IMR-90 (cell line): ENCODE results near the gene FOXL1. TPM values are rescaled to one million over a fixed set of nuclear protein-coding genes. Genes with fewer than 3 reads are reported as not detected.

ENCODE experiments used
- ATAC-seq: fragments of 200-7000 bp; cut with Tn5 transposase; 2 replicates; pipeline ENCODE4 v1.9.1; 2020; ENCODE audit warnings: low read depth, mild to moderate bottlenecking, moderate library complexity
- BruUV-seq: library from RNA; stranded (reverse); fragments of 400-500 nt; replicated peaks from 2 replicates; lab custom pipeline; 2021; lab: Mats Ljungman, UMichigan
- CTCF ChIA-PET: fragments of 300-600 bp; formaldehyde crosslinking; extraction: SDS; loops from one replicate; lab custom pipeline; 2021; ENCODE audit warnings: antibody characterized with exemption; lab: Yijun Ruan, JAX
- POLR2A ChIA-PET: fragments of 300-600 bp; sonication (Branson Sonifier 250); formaldehyde crosslinking; loops from one replicate; lab custom pipeline; 2022; ENCODE audit warnings: antibody characterized with exemption; ENCODE audit not compliant: unreplicated experiment; lab: Charles Lee
- DNase-seq: peaks from one replicate; pipeline ENCODE4 v3.0.0; 2013
- H2AFZ ChIP-seq: replicated peaks from 2 replicates; pipeline ENCODE3; 2013; ENCODE audit warnings: low read length, mild to moderate bottlenecking; ENCODE audit not compliant: poor library complexity
- H2AK5ac ChIP-seq: 2 replicates; pipeline ENCODE4 v1.6.1; 2013; ENCODE audit warnings: low read depth, low read length, inconsistent platforms
- H2AK9ac ChIP-seq: replicated peaks from 2 replicates; pipeline ENCODE3; 2013; ENCODE audit warnings: mild to moderate bottlenecking, low read depth, low read length, moderate library complexity; ENCODE audit not compliant: poor library complexity
- H2BK120ac ChIP-seq: 2 replicates; pipeline ENCODE4 v1.6.1; 2013; ENCODE audit warnings: low read depth, low read length, inconsistent platforms
- H2BK15ac ChIP-seq: 3 replicates; pipeline ENCODE4 v1.6.1; 2013; ENCODE audit warnings: low read depth, low read length, inconsistent platforms
- H2BK20ac ChIP-seq: 2 replicates; pipeline ENCODE4 v1.6.1; 2013; ENCODE audit warnings: low read depth, mild to moderate bottlenecking, inconsistent platforms, low read length, moderate library complexity
- H2BK5ac ChIP-seq: 2 replicates; pipeline ENCODE4 v1.6.1; 2013; ENCODE audit warnings: mild to moderate bottlenecking, low read depth, low read length, inconsistent platforms; ENCODE audit not compliant: poor library complexity, severe bottlenecking
- H3K14ac ChIP-seq: replicated peaks from 2 replicates; pipeline ENCODE4 v1.6.1; 2013; ENCODE audit warnings: low read depth, low read length, inconsistent platforms
- H3K18ac ChIP-seq: 2 replicates; pipeline ENCODE4 v1.6.1; 2013; ENCODE audit warnings: low read depth, low read length, control low read depth
- H3K23ac ChIP-seq: 2 replicates; pipeline ENCODE4 v1.6.1; 2013; ENCODE audit warnings: low read depth, low read length, inconsistent platforms
- H3K27ac ChIP-seq: 2 replicates; pipeline ENCODE4 v1.5.1; 2013; ENCODE audit warnings: mild to moderate bottlenecking, control low read depth, low read length; ENCODE audit not compliant: insufficient read depth
- H3K27me3 ChIP-seq: 2 replicates; pipeline ENCODE4 v1.6.1; 2013; ENCODE audit warnings: low read length; ENCODE audit not compliant: control insufficient read depth, insufficient read depth
- H3K36me3 ChIP-seq: 2 replicates; pipeline ENCODE4 v1.6.1; 2013; ENCODE audit warnings: low read length, mixed read lengths; ENCODE audit not compliant: control insufficient read depth, insufficient read depth
- H3K4ac ChIP-seq: 2 replicates; pipeline ENCODE4 v1.6.1; 2013; ENCODE audit warnings: low read depth, low read length, inconsistent platforms
- H3K4me1 ChIP-seq: 2 replicates; pipeline ENCODE4 v1.6.1; 2013; ENCODE audit warnings: low read length, mixed read lengths; ENCODE audit not compliant: control insufficient read depth, insufficient read depth
- H3K4me2 ChIP-seq: 2 replicates; pipeline ENCODE4 v1.6.1; 2013; ENCODE audit warnings: low read depth, mild to moderate bottlenecking, control low read depth, low read length, moderate library complexity
- H3K4me3 ChIP-seq: 2 replicates; pipeline ENCODE4 v1.5.1; 2013; ENCODE audit warnings: low read depth, mild to moderate bottlenecking, control low read depth, low read length, moderate library complexity; ENCODE audit not compliant: insufficient read depth
- H3K56ac ChIP-seq: 2 replicates; pipeline ENCODE4 v1.6.1; 2013; ENCODE audit warnings: low read length, inconsistent platforms; ENCODE audit not compliant: insufficient read depth; ENCODE audit errors: extremely low read depth
- H3K79me1 ChIP-seq, 2 experiments: 2 replicates each; pipeline ENCODE4 v1.6.1; 2013; ENCODE audit warnings: low read length in 2 of 2, inconsistent platforms in 1 of 2, low read depth in 1 of 2
- H3K9ac ChIP-seq: 2 replicates; pipeline ENCODE4 v1.6.1; 2013; ENCODE audit warnings: low read depth, low read length, control low read depth
- H3K9me1 ChIP-seq: 2 replicates; pipeline ENCODE4 v1.6.1; 2013; ENCODE audit warnings: low read length, inconsistent platforms; ENCODE audit not compliant: insufficient read depth
- H3K9me3 ChIP-seq: 2 replicates; pipeline ENCODE4 v1.6.1; 2013; ENCODE audit warnings: low read length; ENCODE audit not compliant: control insufficient read depth, insufficient read depth
- H4K20me1 ChIP-seq: 2 replicates; pipeline ENCODE4 v1.6.1; 2013; ENCODE audit warnings: low read length, inconsistent platforms; ENCODE audit not compliant: insufficient read depth
- H4K5ac ChIP-seq: 2 replicates; pipeline ENCODE4 v1.6.1; 2013; ENCODE audit warnings: mild to moderate bottlenecking, low read depth, low read length, control low read depth
- H4K8ac ChIP-seq, 2 experiments: 2 replicates each; pipeline ENCODE4 v1.6.1; 2013; ENCODE audit warnings: low read depth in 2 of 2, low read length in 2 of 2, control low read depth in 1 of 2, inconsistent platforms in 1 of 2
- H4K91ac ChIP-seq: 2 replicates; pipeline ENCODE4 v1.6.1; 2013; ENCODE audit warnings: low read depth, low read length, inconsistent platforms; ENCODE audit not compliant: insufficient read depth
- BHLHE40 ChIP-seq: fragments of 150-350 bp; IDR thresholded peaks from 2 replicates; pipeline ENCODE4 v1.6.1; 2016; ENCODE audit warnings: mild to moderate bottlenecking, low read depth, low read length
- CEBPB ChIP-seq: IDR thresholded peaks from 2 replicates; pipeline ENCODE4 v1.6.1; 2012; ENCODE audit warnings: low read depth, low read length, improper control_type of control experiment
- CHD1 ChIP-seq: IDR thresholded peaks from 2 replicates; pipeline ENCODE4 v1.6.1; 2012; ENCODE audit warnings: low read depth, low read length, improper control_type of control experiment
- FOS ChIP-seq: fragments of 150-350 bp; IDR thresholded peaks from 2 replicates; pipeline ENCODE4 v1.6.1; 2016; ENCODE audit warnings: low read depth, low read length
- MAFK ChIP-seq: IDR thresholded peaks from 2 replicates; pipeline ENCODE4 v1.6.1; 2012; ENCODE audit warnings: low read depth, low read length, improper control_type of control experiment
- MAZ ChIP-seq: IDR thresholded peaks from 2 replicates; pipeline ENCODE4 v1.6.1; 2012; ENCODE audit warnings: low read depth, mild to moderate bottlenecking, low read length, improper control_type of control experiment, moderate library complexity, borderline replicate concordance
- MXI1 ChIP-seq: IDR thresholded peaks from 2 replicates; pipeline ENCODE4 v1.6.1; 2012; ENCODE audit warnings: low read depth, mild to moderate bottlenecking, low read length, moderate library complexity, borderline replicate concordance
- NFE2L2 ChIP-seq: fragments of 150-350 bp; IDR thresholded peaks from 2 replicates; pipeline ENCODE4 v1.6.1; 2016; ENCODE audit warnings: low read depth, mild to moderate bottlenecking, low read length
- POLR2A ChIP-seq: IDR thresholded peaks from 2 replicates; pipeline ENCODE4 v1.6.1; 2012; ENCODE audit warnings: mild to moderate bottlenecking, low read depth, low read length
- RAD21 ChIP-seq: IDR thresholded peaks from 2 replicates; pipeline ENCODE4 v1.6.1; 2012; ENCODE audit warnings: low read length, improper control_type of control experiment
- RCOR1 ChIP-seq: IDR thresholded peaks from 2 replicates; pipeline ENCODE4 v1.6.1; 2012; ENCODE audit warnings: mild to moderate bottlenecking, low read length, improper control_type of control experiment; ENCODE audit not compliant: insufficient replicate concordance
- RFX5 ChIP-seq: IDR thresholded peaks from 2 replicates; pipeline ENCODE4 v1.8.0; 2012; ENCODE audit warnings: low read depth, mild to moderate bottlenecking, low read length, moderate library complexity
- SMC3 ChIP-seq: fragments of 150-350 bp; IDR thresholded peaks from 2 replicates; pipeline ENCODE4 v1.6.1; 2016; ENCODE audit warnings: low read depth, mild to moderate bottlenecking, antibody characterized with exemption, low read length, moderate library complexity
- WGBS, 2 experiments: methylation state at CpG; one replicate each; pipeline versions ENCODE4 v1.1.5 to v1.1.7; 2013; ENCODE audit warnings: missing lambda C conversion rate in 2 of 2; ENCODE audit not compliant: insufficient read length in 1 of 2; ENCODE audit errors: extremely low coverage in 2 of 2; 5-methylcytosine and 5-hydroxymethylcytosine counted together
- dilution Hi-C: fragments of 300-500 bp; cut with HindIII; formaldehyde crosslinking; loops from one replicate; pipeline ENCODE4 v1.14.3; 2018; ENCODE audit warnings: low sequenced_read_pairs; ENCODE audit not compliant: unreplicated experiment
- in situ Hi-C: fragments of 300-500 bp; cut with MboI; formaldehyde crosslinking; loops from 3 replicates; pipeline ENCODE4 v1.14.3; 2019; ENCODE audit warnings: low sequenced_read_pairs, inconsistent platforms, mixed read lengths
- intact Hi-C: fragments of 100-400 bp; cut with micrococcal nuclease; formaldehyde crosslinking; loops from 2 replicates; pipeline ENCODE4 v1.10.0; 2022
- polyA plus RNA-seq, 3 experiments: library from polyadenylated mRNA; depleted of rRNA; stranded (reverse); fragments of >200 nt; gene quantifications; 2 replicates each; pipeline ENCODE4 v1.2.3, GENCODE V29; 2012; ENCODE audit warnings: low replicate concordance in 1 of 3
- total RNA-seq: library from RNA; depleted of rRNA; stranded (reverse); fragments of >200 nt; gene quantifications from 2 replicates; pipeline ENCODE4 v1.2.3, GENCODE V29; 2012
- TF ChIP-seq, protein P1 (sequence below): fragments of 150-350 bp; IDR thresholded peaks from 2 replicates; pipeline ENCODE4 v1.6.1; 2017; ENCODE audit warnings: mild to moderate bottlenecking, antibody characterized with exemption, low read length, low read depth
- TF ChIP-seq, protein P2 (sequence below): conservative IDR thresholded peaks from 2 replicates; pipeline ENCODE4 v1.5.1; 2012; ENCODE audit warnings: mild to moderate bottlenecking, low read depth, low read length, improper control_type of control experiment
- TF ChIP-seq, protein P3 (sequence below): fragments of 150-350 bp; IDR thresholded peaks from 2 replicates; pipeline ENCODE4 v1.6.1; 2016; ENCODE audit warnings: low read depth, mild to moderate bottlenecking, low read length, moderate library complexity, borderline replicate concordance

The FOXL1 gene
- total and polyA plus RNA-seq, 2 of the 4 experiments (the other 2 are of a cell fraction), result 15.2 to 25.8 TPM

DNA sequence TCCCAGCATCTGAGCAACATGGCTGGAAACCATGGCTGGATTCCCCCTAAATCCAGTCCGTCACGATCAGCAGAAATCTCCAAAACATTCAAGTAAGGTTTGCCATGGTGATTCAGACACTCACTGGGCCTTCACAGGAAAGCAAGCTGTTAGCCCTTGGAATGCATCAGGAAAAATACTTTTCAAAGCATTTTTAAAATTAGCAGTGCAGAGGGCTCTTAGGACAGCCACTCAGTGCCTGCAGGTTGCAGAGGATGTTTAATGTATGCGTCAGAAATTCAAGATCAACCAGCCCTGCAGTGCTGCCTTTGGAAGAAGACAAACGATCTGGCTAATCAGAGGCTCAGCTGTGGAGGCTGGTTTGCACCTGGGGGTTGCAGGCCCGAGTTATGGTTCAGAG lies 50.3 kb downstream of the FOXL1 start:
- intact Hi-C loops (no loop called here), in situ Hi-C loops (no loop called here), dilution Hi-C loops (no loop called here)
- no peak overlapping the region for H2AK9ac ChIP-seq
- H3K79me1 ChIP-seq, result no peaks in the 10 kb centered on the region
- no peak overlapping the region for H3K9ac ChIP-seq
- 93% methylated on average over 2 of the region's 5 CpGs; no CpG with 5 or more reads in 1 of the 2 experiments for WGBS, 2 experiments
- peak overlapping the region; percentile 48 for H2BK5ac ChIP-seq
- TF ChIP-seq FOS (no peak), MAZ (no peak), RAD21 (no peak), BHLHE40 (no peak), CHD1 (no peak), POLR2A (no peak), CEBPB (no peak), SMC3 (no peak), MXI1 (no peak), RCOR1 (no peak), MAFK (no peak), RFX5 (no peak), NFE2L2 (no peak)
- TF ChIP-seq, protein P1, sequence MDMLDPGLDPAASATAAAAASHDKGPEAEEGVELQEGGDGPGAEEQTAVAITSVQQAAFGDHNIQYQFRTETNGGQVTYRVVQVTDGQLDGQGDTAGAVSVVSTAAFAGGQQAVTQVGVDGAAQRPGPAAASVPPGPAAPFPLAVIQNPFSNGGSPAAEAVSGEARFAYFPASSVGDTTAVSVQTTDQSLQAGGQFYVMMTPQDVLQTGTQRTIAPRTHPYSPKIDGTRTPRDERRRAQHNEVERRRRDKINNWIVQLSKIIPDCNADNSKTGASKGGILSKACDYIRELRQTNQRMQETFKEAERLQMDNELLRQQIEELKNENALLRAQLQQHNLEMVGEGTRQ, result no peak
- TF ChIP-seq, protein P2, sequence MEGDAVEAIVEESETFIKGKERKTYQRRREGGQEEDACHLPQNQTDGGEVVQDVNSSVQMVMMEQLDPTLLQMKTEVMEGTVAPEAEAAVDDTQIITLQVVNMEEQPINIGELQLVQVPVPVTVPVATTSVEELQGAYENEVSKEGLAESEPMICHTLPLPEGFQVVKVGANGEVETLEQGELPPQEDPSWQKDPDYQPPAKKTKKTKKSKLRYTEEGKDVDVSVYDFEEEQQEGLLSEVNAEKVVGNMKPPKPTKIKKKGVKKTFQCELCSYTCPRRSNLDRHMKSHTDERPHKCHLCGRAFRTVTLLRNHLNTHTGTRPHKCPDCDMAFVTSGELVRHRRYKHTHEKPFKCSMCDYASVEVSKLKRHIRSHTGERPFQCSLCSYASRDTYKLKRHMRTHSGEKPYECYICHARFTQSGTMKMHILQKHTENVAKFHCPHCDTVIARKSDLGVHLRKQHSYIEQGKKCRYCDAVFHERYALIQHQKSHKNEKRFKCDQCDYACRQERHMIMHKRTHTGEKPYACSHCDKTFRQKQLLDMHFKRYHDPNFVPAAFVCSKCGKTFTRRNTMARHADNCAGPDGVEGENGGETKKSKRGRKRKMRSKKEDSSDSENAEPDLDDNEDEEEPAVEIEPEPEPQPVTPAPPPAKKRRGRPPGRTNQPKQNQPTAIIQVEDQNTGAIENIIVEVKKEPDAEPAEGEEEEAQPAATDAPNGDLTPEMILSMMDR, result no peak
- TF ChIP-seq, protein P3, sequence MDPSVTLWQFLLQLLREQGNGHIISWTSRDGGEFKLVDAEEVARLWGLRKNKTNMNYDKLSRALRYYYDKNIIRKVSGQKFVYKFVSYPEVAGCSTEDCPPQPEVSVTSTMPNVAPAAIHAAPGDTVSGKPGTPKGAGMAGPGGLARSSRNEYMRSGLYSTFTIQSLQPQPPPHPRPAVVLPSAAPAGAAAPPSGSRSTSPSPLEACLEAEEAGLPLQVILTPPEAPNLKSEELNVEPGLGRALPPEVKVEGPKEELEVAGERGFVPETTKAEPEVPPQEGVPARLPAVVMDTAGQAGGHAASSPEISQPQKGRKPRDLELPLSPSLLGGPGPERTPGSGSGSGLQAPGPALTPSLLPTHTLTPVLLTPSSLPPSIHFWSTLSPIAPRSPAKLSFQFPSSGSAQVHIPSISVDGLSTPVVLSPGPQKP, result no peak
- H3K4ac ChIP-seq, result peak overlapping the region; percentile 30; the same call in 1 of the 2 replicates
- no peak overlapping the region for H2BK15ac ChIP-seq
- H3K27ac ChIP-seq, result no peak overlapping the region
- no peak overlapping the region; the same call in 1 of the 2 replicates for H2AK5ac ChIP-seq
- H2BK120ac ChIP-seq, result peak overlapping the region; percentile 49; the same call in 1 of the 2 replicates
- peaks cover 7% of the 10 kb centered on the region; the same call in 1 of the 2 replicates for H3K9me1 ChIP-seq
- H3K9me3 ChIP-seq, result no peaks in the 10 kb centered on the region
- no peak overlapping the region for H2BK20ac ChIP-seq
- H4K20me1 ChIP-seq, result no peaks in the 10 kb centered on the region
- no peak overlapping the region for H3K23ac ChIP-seq
- H4K5ac ChIP-seq, result no peak overlapping the region
- no peak overlapping the region for H3K4me3 ChIP-seq
- no TSS peak for BruUV-seq
- H3K27me3 ChIP-seq, result no peaks in the 10 kb centered on the region
- ChIA-PET CTCF (interaction anchor here (0.6 to 1.0 kb wide), 2 partner anchors 29 to 33 kb away, joined by 4 to 5 read pairs; no protein-coding TSS in a partner anchor), POLR2A (no interaction called here)
- H4K8ac ChIP-seq, result 0 out of 4 replicates have a peak overlapping the region, but pooled peaks of 1 of the 2 experiments have one; percentile 9
- no peak overlapping the region for H3K18ac ChIP-seq
- no peaks in the 10 kb centered on the region for H3K36me3 ChIP-seq
- no peak overlapping the region for H4K91ac ChIP-seq
- H3K4me1 ChIP-seq, result peaks cover 2% of the 10 kb centered on the region; the same call in 1 of the 2 replicates
- peak overlapping the region; percentile 56 for H3K14ac ChIP-seq
- H2AFZ ChIP-seq, result no peak overlapping the region
- ATAC-seq, result peak; percentile 61
- no peak overlapping the region for H3K56ac ChIP-seq
- peak; percentile 69 for DNase-seq
- H3K4me2 ChIP-seq, result 0 out of 2 replicates have a peak overlapping the region, but pooled peaks have one; percentile 35
